A549 (cell line): Measurements from ENCODE around the gene SEC14L6. TPM values are rescaled to one million over a fixed set of nuclear protein-coding genes. Genes with fewer than 3 reads are reported as not detected.

ENCODE experiments used
- ATAC-seq, 2 experiments: fragments of 200-7000 bp in 1 of 2; fragments of >200 bp in 1 of 2; cut with Nextera tagmentation in 1 of 2; cut with Tn5 transposase in 1 of 2; 3 replicates each; pipeline versions ENCODE4 v1.8.0 to v1.9.1; 2018 to 2020; ENCODE audit warnings: mild to moderate bottlenecking in 1 of 2, moderate library complexity in 1 of 2
- CTCF ChIA-PET: fragments of 300-600 bp; sonication (Branson Sonifier 250); formaldehyde crosslinking; extraction: SDS; loops from one replicate; lab custom pipeline; 2021; ENCODE audit warnings: antibody characterized with exemption, inconsistent platforms; lab: Yijun Ruan, JAX
- POLR2A ChIA-PET: fragments of 350-600 bp; formaldehyde crosslinking; extraction: SDS; loops from one replicate; lab custom pipeline; 2021; ENCODE audit warnings: antibody characterized with exemption, inconsistent platforms; lab: Yijun Ruan, JAX
- DNase-seq, 2 experiments: peaks; one replicate each; pipeline versions ENCODE4 v3.0.0 to v3.0.0-alpha.2; 2011 to 2016; ENCODE audit warnings: low read depth in 1 of 2, low spot score in 1 of 2
- FAIRE-seq: peaks from 2 replicates; lab custom pipeline; 2011; peaks lifted over from hg19 to GRCh38; lab: Jason Lieb, UNC
- H3K27ac ChIP-seq, 2 experiments: fragments of >200 bp; sonication (Bioruptor Twin); formaldehyde crosslinking; 3 replicates each; pipeline ENCODE4 v1.5.1; 2016 to 2017
- H3K4me1 ChIP-seq: fragments of >200 bp; sonication (Bioruptor Twin); formaldehyde crosslinking; 3 replicates; pipeline ENCODE4 v1.6.1; 2016
- H3K4me2 ChIP-seq: fragments of >200 bp; sonication (Bioruptor Twin); formaldehyde crosslinking; 3 replicates; pipeline ENCODE4 v1.6.1; 2016
- H3K4me3 ChIP-seq: fragments of >200 bp; sonication (Bioruptor Twin); formaldehyde crosslinking; 3 replicates; pipeline ENCODE4 v1.5.1; 2016
- H3K9me3 ChIP-seq: fragments of >200 bp; sonication (Bioruptor Twin); formaldehyde crosslinking; 3 replicates; pipeline ENCODE4 v1.6.1; 2016
- CBX2 ChIP-seq: fragments of 200-600 bp; sonication (generic); IDR thresholded peaks from 2 replicates; pipeline ENCODE4 v1.6.1; 2016; ENCODE audit warnings: low read depth, mild to moderate bottlenecking, borderline replicate concordance
- CTCF ChIP-seq: fragments of >200 bp; sonication (Bioruptor Twin); formaldehyde crosslinking; IDR thresholded peaks from 3 replicates; pipeline ENCODE4 v1.5.1; 2016
- E2F6 ChIP-seq: IDR thresholded peaks from 2 replicates; pipeline ENCODE4 v1.6.1; 2012; ENCODE audit warnings: low read depth, borderline replicate concordance
- EHMT2 ChIP-seq: fragments of 200-600 bp; sonication (generic); IDR thresholded peaks from 2 replicates; pipeline ENCODE4 v1.6.1; 2016; ENCODE audit warnings: antibody characterized with exemption, low read depth, mild to moderate bottlenecking, moderate library complexity
- ELK1 ChIP-seq: fragments of 150-350 bp; IDR thresholded peaks from 2 replicates; pipeline ENCODE4 v1.6.1; 2014; ENCODE audit warnings: low read depth, mild to moderate bottlenecking, low read length
- FOSB ChIP-seq: fragments of 250-450 bp; sonication (Bioruptor Pico); IDR thresholded peaks from 2 replicates; pipeline ENCODE4 v1.5.0; 2020; ENCODE audit warnings: mild to moderate bottlenecking, moderate library complexity
- FOSL2 ChIP-seq, 2 experiments: fragments of 450-650 bp in 1 of 2; fragments of >200 bp in 1 of 2; sonication (Bioruptor Twin) in 1 of 2; formaldehyde crosslinking; IDR thresholded peaks; 2 replicates each; pipeline versions ENCODE4 v1.5.0 to v1.6.1; 2016 to 2020; ENCODE audit warnings: mild to moderate bottlenecking in 1 of 2, moderate library complexity in 1 of 2
- GATA3 ChIP-seq: IDR thresholded peaks from 2 replicates; pipeline ENCODE4 v1.6.1; 2012; ENCODE audit warnings: borderline replicate concordance
- HES2 ChIP-seq: fragments of >200 bp; sonication (Bioruptor Twin); formaldehyde crosslinking; IDR thresholded peaks from 2 replicates; pipeline ENCODE4 v1.6.1; 2016
- JUN ChIP-seq, 2 experiments: fragments of >200 bp; sonication (Bioruptor Twin); formaldehyde crosslinking; IDR thresholded peaks; 2 replicates in 1 of 2; 3 replicates in 1 of 2; pipeline ENCODE4 v1.6.1; 2016 to 2017
- JUNB ChIP-seq: fragments of >200 bp; sonication (Bioruptor Twin); formaldehyde crosslinking; IDR thresholded peaks from 2 replicates; pipeline ENCODE4 v1.6.1; 2016
- MAX ChIP-seq: IDR thresholded peaks from 2 replicates; pipeline ENCODE4 v1.6.1; 2012
- MYC ChIP-seq: IDR thresholded peaks from 2 replicates; pipeline ENCODE4 v1.6.1; 2012; ENCODE audit warnings: mild to moderate bottlenecking, inconsistent platforms, low read length, improper control_type of control experiment, borderline replicate concordance
- NFE2L2 ChIP-seq: fragments of 150-350 bp; conservative IDR thresholded peaks from 2 replicates; pipeline ENCODE4 v1.6.1; 2014; ENCODE audit warnings: low read length
- POLR2AphosphoS2 ChIP-seq: conservative IDR thresholded peaks from 2 replicates; pipeline ENCODE4 v1.6.1; 2012; ENCODE audit warnings: low read length, improper control_type of control experiment, inconsistent platforms
- RAD21 ChIP-seq, 2 experiments: fragments of >200 bp in 1 of 2; sonication (Bioruptor Twin) in 1 of 2; formaldehyde crosslinking in 1 of 2; IDR thresholded peaks in 1 of 2; conservative IDR thresholded peaks in 1 of 2; 2 replicates in 1 of 2; 3 replicates in 1 of 2; pipeline ENCODE4 v1.6.1; 2012 to 2018; ENCODE audit warnings: inconsistent platforms in 1 of 2
- RCOR1 ChIP-seq: fragments of 150-350 bp; IDR thresholded peaks from 2 replicates; pipeline ENCODE4 v1.6.1; 2014; ENCODE audit warnings: antibody characterized with exemption, low read length, low read depth
- REST ChIP-seq: fragments of 200-600 bp; sonication (generic); IDR thresholded peaks from 2 replicates; pipeline ENCODE4 v1.6.1; 2016; ENCODE audit warnings: antibody characterized with exemption, mild to moderate bottlenecking, moderate library complexity
- RNF2 ChIP-seq: fragments of 200-600 bp; sonication (generic); IDR thresholded peaks from 2 replicates; pipeline ENCODE4 v1.6.1; 2016; ENCODE audit warnings: low read depth, mild to moderate bottlenecking, antibody characterized with exemption, moderate library complexity, borderline replicate concordance
- USF2 ChIP-seq: fragments of 450-650 bp; IDR thresholded peaks from 2 replicates; pipeline ENCODE4 v1.6.1; 2014; ENCODE audit warnings: antibody characterized with exemption
- ZC3H11A ChIP-seq: fragments of 450-650 bp; IDR thresholded peaks from 2 replicates; pipeline ENCODE4 v1.6.1; 2014; ENCODE audit warnings: antibody characterized with exemption, mild to moderate bottlenecking
- ZNF302 ChIP-seq: fragments of 250-450 bp; sonication (Bioruptor Pico); IDR thresholded peaks from 2 replicates; pipeline ENCODE4 v1.9.0; 2021; ENCODE audit warnings: inconsistent platforms, mild to moderate bottlenecking, moderate library complexity
- WGBS: methylation state at CpG from one replicate; pipeline ENCODE4 v1.1.6; 2017; ENCODE audit errors: missing lambda C conversion rate; 5-methylcytosine and 5-hydroxymethylcytosine counted together
- polyA plus RNA-seq, 4 experiments: library from polyadenylated mRNA; depleted of rRNA in 3 of 4; stranded (reverse); fragments of >200 nt; fragmentation: RNase III in 1 of 4; extraction: RNeasy Plus Mini Kit Qiagen cat#74134 plus additional on column Dnase treatment in 1 of 4; gene quantifications; 2 replicates in 3 of 4; 3 replicates in 1 of 4; pipeline ENCODE4 v1.2.3, GENCODE V29; 2011 to 2017

The SEC14L6 gene
- polyA plus RNA-seq, 2 of the 4 experiments (the other 2 are of a cell fraction) = not detected

- Histone ChIP-seq H3K4me1 (no peaks in the 10 kb centered on the region), H3K27ac (no peak overlapping the region), H3K4me3 (no peak overlapping the region), H3K4me2 (no peak overlapping the region), H3K9me3 (no peaks in the 10 kb centered on the region)
- POLR2A ChIA-PET = no interaction called here
- DNase-seq = no peak
- CTCF ChIA-PET = interaction anchor here (0.6 to 1.8 kb wide), 2 partner anchors 18 to 26 kb away, joined by 3 to 4 read pairs; no protein-coding TSS in a partner anchor
- ATAC-seq = no peak
- no peak for TF ChIP-seq E2F6
- TF ChIP-seq ELK1 = no peak
- no peak for TF ChIP-seq CBX2
- no peak for TF ChIP-seq JUN (IDR thresholded peaks at IDR 0.05)
- TF ChIP-seq GATA3 = no peak
- TF ChIP-seq MAX = no peak
- no peak for TF ChIP-seq POLR2AphosphoS2
- TF ChIP-seq RCOR1 = no peak
- no peak for TF ChIP-seq CTCF
- TF ChIP-seq RNF2 = no peak
- no peak for TF ChIP-seq FOSB (CRISPR knock-in tag)
- FAIRE-seq = no peak
- WGBS = 77% methylated on average over 6 of the region's 6 CpGs
These were observed 30.3 kb downstream of the SEC14L6 start for GRCh38 chr22:30516273-30516672.

- no peaks in the 10 kb centered on the region for H3K4me1 ChIP-seq
- no peaks in the 10 kb centered on the region for H3K9me3 ChIP-seq
- DNase-seq (no peak), ATAC-seq (no peak), FAIRE-seq (no peak)
- WGBS = 59% methylated on average over 3 of the region's 4 CpGs
- CTCF ChIA-PET = no interaction called here
- H3K27ac ChIP-seq = no peak overlapping the region
- H3K4me2 ChIP-seq = no peak overlapping the region
- no peak overlapping the region for H3K4me3 ChIP-seq
- POLR2A ChIA-PET = no interaction called here
- TF ChIP-seq FOSL2 (IDR thresholded peaks at IDR 0.05) = no peak
- TF ChIP-seq FOSL2 (CRISPR knock-in tag; IDR thresholded peaks at IDR 0.05) = no peak
- no peak for TF ChIP-seq MAX
- TF ChIP-seq GATA3 = no peak
- no peak for TF ChIP-seq POLR2AphosphoS2
- no peak for TF ChIP-seq ZNF302 (CRISPR knock-in tag)
- no peak for TF ChIP-seq ELK1
- TF ChIP-seq RAD21 (conservative IDR thresholded peaks at IDR 0.05 in 1 of 2, IDR thresholded peaks at IDR 0.05 in 1 of 2) = no peak
- no peak for TF ChIP-seq REST
- TF ChIP-seq USF2 = no peak
- no peak for TF ChIP-seq HES2
- no peak for TF ChIP-seq MYC
- no peak for TF ChIP-seq ZC3H11A
- TF ChIP-seq EHMT2 = no peak
- no peak for TF ChIP-seq JUNB
- no peak for TF ChIP-seq NFE2L2
- TF ChIP-seq, all 56 proteins: peak for 0
These were observed 32.3 kb downstream of the SEC14L6 start for GRCh38 chr22:30514252-30514651.
